ENCODE measurements around the gene RIMS4.

The RIMS4 gene

GRCh38 chr20:44706301-44707017, 103.9 kb downstream of the RIMS4 start:
- Histone ChIP-seq H3K9ac (no peak overlapping the region), H3K79me2 (no peaks in the 10 kb centered on the region), H3K4me1 (peaks cover 6% of the 10 kb centered on the region), H3K4me3 (ENCODE audit: low read depth, low read length) (no peak overlapping the region), H2AFZ (no peak overlapping the region), H3K9me3 (ENCODE audit: control insufficient read depth, low read length) (no peaks in the 10 kb centered on the region), H3K27me3 (ENCODE audit: control insufficient read depth, insufficient read depth, low read length) (no peaks in the 10 kb centered on the region), H3K4me2 (ENCODE audit: low read length) (no peak overlapping the region), H3K27ac (no peak overlapping the region), H3K36me3 (ENCODE audit: control insufficient read depth, insufficient read depth, low read length) (no peaks in the 10 kb centered on the region)
- no peak for TF ChIP-seq CTCF (IDR thresholded peaks at IDR 0.05)

- Histone ChIP-seq H3K4me1 (peaks cover 14% of the 10 kb centered on the region), H3K4me3 (ENCODE audit: low read depth, low read length) (no peak overlapping the region), H3K9me3 (ENCODE audit: control insufficient read depth, low read length) (no peaks in the 10 kb centered on the region), H3K9ac (no peak overlapping the region), H3K4me2 (ENCODE audit: low read length) (no peak overlapping the region), H3K36me3 (ENCODE audit: control insufficient read depth, insufficient read depth, low read length) (no peaks in the 10 kb centered on the region), H3K27ac (no peak overlapping the region), H2AFZ (no peak overlapping the region), H3K27me3 (ENCODE audit: control insufficient read depth, insufficient read depth, low read length) (no peaks in the 10 kb centered on the region), H3K79me2 (no peaks in the 10 kb centered on the region)
- no peak for TF ChIP-seq CTCF (IDR thresholded peaks at IDR 0.05)
These were observed 104.8 kb downstream of the RIMS4 start for GRCh38 chr20:44705364-44706094.

GRCh38 chr20:44704551-44704971, 105.8 kb downstream of the RIMS4 start:
- H2AFZ ChIP-seq, result no peak overlapping the region
- no peak overlapping the region for H3K27ac ChIP-seq
- H3K9ac ChIP-seq, result no peak overlapping the region
- H3K4me3 ChIP-seq (ENCODE audit: low read depth, low read length), result no peak overlapping the region
- H3K79me2 ChIP-seq, result no peaks in the 10 kb centered on the region
- H3K36me3 ChIP-seq (ENCODE audit: control insufficient read depth, insufficient read depth, low read length), result no peaks in the 10 kb centered on the region
- peaks cover 14% of the 10 kb centered on the region for H3K4me1 ChIP-seq
- no peaks in the 10 kb centered on the region for H3K27me3 ChIP-seq (ENCODE audit: control insufficient read depth, insufficient read depth, low read length)
- no peaks in the 10 kb centered on the region for H3K9me3 ChIP-seq (ENCODE audit: control insufficient read depth, low read length)
- H3K4me2 ChIP-seq (ENCODE audit: low read length), result no peak overlapping the region
- no peak for TF ChIP-seq CTCF (IDR thresholded peaks at IDR 0.05)

- Histone ChIP-seq H3K27me3 (ENCODE audit: control insufficient read depth, insufficient read depth, low read length) (no peaks in the 10 kb centered on the region), H3K79me2 (no peaks in the 10 kb centered on the region), H3K4me2 (ENCODE audit: low read length) (no peak overlapping the region), H3K9ac (no peak overlapping the region), H3K4me1 (peaks cover 14% of the 10 kb centered on the region), H3K27ac (no peak overlapping the region), H2AFZ (no peak overlapping the region), H3K36me3 (ENCODE audit: control insufficient read depth, insufficient read depth, low read length) (no peaks in the 10 kb centered on the region), H3K9me3 (ENCODE audit: control insufficient read depth, low read length) (no peaks in the 10 kb centered on the region), H3K4me3 (ENCODE audit: low read depth, low read length) (no peak overlapping the region)
- no peak for TF ChIP-seq CTCF (IDR thresholded peaks at IDR 0.05)
These were observed 106.3 kb downstream of the RIMS4 start for GRCh38 chr20:44703956-44704488.

Measured in parathyroid adenoma (tissue), 2 donors.